NT2/D1 (cell line): Measurements from ENCODE around the gene KANSL1.

ENCODE experiments used
- DNase-seq: peaks from one replicate; pipeline ENCODE4 v3.0.0-alpha.2; 2011; ENCODE audit warnings: low read depth, low spot score
- H3K27me3 ChIP-seq: 2 replicates; pipeline ENCODE4 v1.6.0; 2011; ENCODE audit warnings: mild to moderate bottlenecking; ENCODE audit not compliant: insufficient read length, insufficient read depth
- H3K36me3 ChIP-seq: 2 replicates; pipeline ENCODE4 v1.6.1; 2011; ENCODE audit warnings: mild to moderate bottlenecking, low read length, mixed read lengths; ENCODE audit not compliant: insufficient read depth, insufficient read length
- H3K4me1 ChIP-seq: 2 replicates; pipeline ENCODE4 v1.5.1; 2011; ENCODE audit not compliant: insufficient read depth, insufficient read length
- H3K4me3 ChIP-seq: 2 replicates; pipeline ENCODE4 v1.5.1; 2011; ENCODE audit warnings: low read depth; ENCODE audit not compliant: insufficient read length
- H3K9ac ChIP-seq: 2 replicates; pipeline ENCODE4 v1.6.0; 2011; ENCODE audit warnings: low read depth; ENCODE audit not compliant: insufficient read length
- H3K9me3 ChIP-seq: 2 replicates; pipeline ENCODE4 v1.5.1; 2011; ENCODE audit warnings: mild to moderate bottlenecking, low read length; ENCODE audit not compliant: insufficient read depth
- SUZ12 ChIP-seq: IDR thresholded peaks from 2 replicates; pipeline ENCODE4 v1.6.1; 2011; ENCODE audit not compliant: insufficient read length, insufficient read depth; ENCODE audit errors: extremely low read depth
- YY1 ChIP-seq: IDR thresholded peaks from 2 replicates; pipeline ENCODE4 v1.6.1; 2011; ENCODE audit not compliant: insufficient read length, insufficient read depth
- ZNF274 ChIP-seq: IDR thresholded peaks from 2 replicates; pipeline ENCODE4 v1.6.1; 2011; ENCODE audit warnings: mild to moderate bottlenecking, low read depth, low read length

The KANSL1 gene

GRCh38 chr17:46029627-46030026 lies 163.6 kb downstream of the KANSL1 start:
- TF ChIP-seq YY1 = no peak
- no peak for TF ChIP-seq SUZ12
- no peak for TF ChIP-seq ZNF274
- no peak overlapping the region for H3K4me3 ChIP-seq
- no peaks in the 10 kb centered on the region for H3K27me3 ChIP-seq
- no peaks in the 10 kb centered on the region for H3K9me3 ChIP-seq
- H3K4me1 ChIP-seq = peaks cover 16% of the 10 kb centered on the region
- DNase-seq = no peak
- peaks cover 86% of the 10 kb centered on the region for H3K36me3 ChIP-seq
- no peak overlapping the region for H3K9ac ChIP-seq

DNA sequence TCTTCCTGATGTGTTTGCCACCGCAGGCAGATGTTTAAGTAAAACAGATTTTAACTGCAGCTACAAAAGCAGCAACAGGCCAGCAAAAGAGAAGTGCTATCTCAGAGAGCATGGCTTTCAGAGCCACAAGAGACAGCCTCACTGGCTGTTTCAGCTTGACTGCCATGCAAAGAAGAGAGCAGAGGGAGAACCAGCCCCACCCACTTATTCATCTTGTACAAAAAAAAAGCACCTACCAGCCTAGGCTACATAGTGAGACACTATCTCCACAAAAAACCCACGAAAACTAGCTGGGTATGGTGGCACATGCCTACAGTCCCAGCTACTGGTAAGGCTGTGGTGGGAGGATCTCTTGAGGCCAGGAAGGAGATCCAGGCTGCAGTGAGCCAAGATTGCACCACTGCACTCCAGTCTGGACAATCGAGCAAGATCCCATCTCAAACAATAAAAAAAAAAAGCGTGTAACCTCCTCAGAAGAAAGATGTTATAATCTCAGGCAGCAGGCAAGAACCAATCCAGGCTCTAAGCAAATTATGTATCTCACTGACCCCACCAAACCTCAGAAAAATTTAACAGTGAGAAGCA lies 164.2 kb downstream of the KANSL1 start:
- H3K4me3 ChIP-seq = no peak overlapping the region
- no peaks in the 10 kb centered on the region for H3K9me3 ChIP-seq
- DNase-seq = no peak
- no peaks in the 10 kb centered on the region for H3K27me3 ChIP-seq
- H3K36me3 ChIP-seq = peaks cover 81% of the 10 kb centered on the region
- no peak overlapping the region for H3K9ac ChIP-seq
- H3K4me1 ChIP-seq = peaks cover 16% of the 10 kb centered on the region
- no peak for TF ChIP-seq SUZ12
- no peak for TF ChIP-seq YY1

GRCh38 chr17:46028374-46028773 lies 164.9 kb downstream of the KANSL1 start:
- Histone ChIP-seq H3K36me3 (peaks cover 74% of the 10 kb centered on the region), H3K9ac (no peak overlapping the region), H3K9me3 (no peaks in the 10 kb centered on the region), H3K4me3 (no peak overlapping the region), H3K27me3 (no peaks in the 10 kb centered on the region), H3K4me1 (peaks cover 16% of the 10 kb centered on the region)
- DNase-seq = peak; percentile 30
- TF ChIP-seq SUZ12 (no peak), ZNF274 (no peak), YY1 (no peak)

DNA sequence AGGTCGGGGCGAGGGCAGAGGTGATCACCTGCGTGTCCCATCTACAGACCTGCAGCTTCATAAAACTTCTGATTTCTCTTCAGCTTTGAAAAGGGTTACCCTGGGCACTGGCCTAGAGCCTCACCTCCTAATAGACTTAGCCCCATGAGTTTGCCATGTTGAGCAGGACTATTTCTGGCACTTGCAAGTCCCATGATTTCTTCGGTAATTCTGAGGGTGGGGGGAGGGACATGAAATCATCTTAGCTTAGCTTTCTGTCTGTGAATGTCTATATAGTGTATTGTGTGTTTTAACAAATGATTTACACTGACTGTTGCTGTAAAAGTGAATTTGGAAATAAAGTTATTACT lies 165.3 kb downstream of the KANSL1 start:
- H3K36me3 ChIP-seq = peaks cover 70% of the 10 kb centered on the region
- H3K4me3 ChIP-seq = no peak overlapping the region
- no peaks in the 10 kb centered on the region for H3K27me3 ChIP-seq
- H3K9ac ChIP-seq = peak overlapping the region; percentile 15
- no peaks in the 10 kb centered on the region for H3K9me3 ChIP-seq
- DNase-seq = no peak
- H3K4me1 ChIP-seq = peaks cover 16% of the 10 kb centered on the region
- TF ChIP-seq YY1 = no peak
- no peak for TF ChIP-seq ZNF274
- no peak for TF ChIP-seq SUZ12

DNA sequence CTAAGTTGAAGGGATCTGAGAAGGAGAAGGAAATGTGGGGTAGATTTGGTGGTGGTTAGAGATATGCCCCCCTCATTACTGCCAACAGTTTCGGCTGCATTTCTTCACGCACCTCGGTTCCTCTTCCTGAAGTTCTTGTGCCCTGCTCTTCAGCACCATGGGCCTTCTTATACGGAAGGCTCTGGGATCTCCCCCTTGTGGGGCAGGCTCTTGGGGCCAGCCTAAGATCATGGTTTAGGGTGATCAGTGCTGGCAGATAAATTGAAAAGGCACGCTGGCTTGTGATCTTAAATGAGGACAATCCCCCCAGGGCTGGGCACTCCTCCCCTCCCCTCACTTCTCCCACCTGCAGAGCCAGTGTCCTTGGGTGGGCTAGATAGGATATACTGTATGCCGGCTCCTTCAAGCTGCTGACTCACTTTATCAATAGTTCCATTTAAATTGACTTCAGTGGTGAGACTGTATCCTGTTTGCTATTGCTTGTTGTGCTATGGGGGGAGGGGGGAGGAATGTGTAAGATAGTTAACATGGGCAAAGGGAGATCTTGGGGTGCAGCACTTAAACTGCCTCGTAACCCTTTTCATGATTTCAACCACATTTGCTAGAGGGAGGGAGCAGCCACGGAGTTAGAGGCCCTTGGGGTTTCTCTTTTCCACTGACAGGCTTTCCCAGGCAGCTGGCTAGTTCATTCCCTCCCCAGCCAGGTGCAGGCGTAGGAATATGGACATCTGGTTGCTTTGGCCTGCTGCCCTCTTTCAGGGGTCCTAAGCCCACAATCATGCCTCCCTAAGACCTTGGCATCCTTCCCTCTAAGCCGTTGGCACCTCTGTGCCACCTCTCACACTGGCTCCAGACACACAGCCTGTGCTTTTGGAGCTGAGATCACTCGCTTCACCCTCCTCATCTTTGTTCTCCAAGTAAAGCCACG lies 165.9 kb downstream of the KANSL1 start:
- Histone ChIP-seq H3K4me3 (no peak overlapping the region), H3K27me3 (no peaks in the 10 kb centered on the region), H3K36me3 (peaks cover 64% of the 10 kb centered on the region), H3K4me1 (peaks cover 16% of the 10 kb centered on the region), H3K9me3 (no peaks in the 10 kb centered on the region), H3K9ac (peak overlapping the region; percentile 15)
- DNase-seq = no peak
- TF ChIP-seq ZNF274 = no peak
- TF ChIP-seq YY1 = no peak
- TF ChIP-seq SUZ12 = no peak

DNA sequence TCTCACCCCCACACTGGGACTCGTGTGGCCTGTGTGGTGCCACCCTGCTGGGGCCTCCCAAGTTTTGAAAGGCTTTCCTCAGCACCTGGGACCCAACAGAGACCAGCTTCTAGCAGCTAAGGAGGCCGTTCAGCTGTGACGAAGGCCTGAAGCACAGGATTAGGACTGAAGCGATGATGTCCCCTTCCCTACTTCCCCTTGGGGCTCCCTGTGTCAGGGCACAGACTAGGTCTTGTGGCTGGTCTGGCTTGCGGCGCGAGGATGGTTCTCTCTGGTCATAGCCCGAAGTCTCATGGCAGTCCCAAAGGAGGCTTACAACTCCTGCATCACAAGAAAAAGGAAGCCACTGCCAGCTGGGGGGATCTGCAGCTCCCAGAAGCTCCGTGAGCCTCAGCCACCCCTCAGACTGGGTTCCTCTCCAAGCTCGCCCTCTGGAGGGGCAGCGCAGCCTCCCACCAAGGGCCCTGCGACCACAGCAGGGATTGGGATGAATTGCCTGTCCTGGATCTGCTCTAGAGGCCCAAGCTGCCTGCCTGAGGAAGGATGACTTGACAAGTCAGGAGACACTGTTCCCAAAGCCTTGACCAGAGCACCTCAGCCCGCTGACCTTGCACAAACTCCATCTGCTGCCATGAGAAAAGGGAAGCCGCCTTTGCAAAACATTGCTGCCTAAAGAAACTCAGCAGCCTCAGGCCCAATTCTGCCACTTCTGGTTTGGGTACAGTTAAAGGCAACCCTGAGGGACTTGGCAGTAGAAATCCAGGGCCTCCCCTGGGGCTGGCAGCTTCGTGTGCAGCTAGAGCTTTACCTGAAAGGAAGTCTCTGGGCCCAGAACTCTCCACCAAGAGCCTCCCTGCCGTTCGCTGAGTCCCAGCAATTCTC lies 166.8 kb downstream of the KANSL1 start:
- H3K9ac ChIP-seq = no peak overlapping the region
- no peak for TF ChIP-seq YY1
- no peak for TF ChIP-seq SUZ12
- no peak for TF ChIP-seq ZNF274
- no peaks in the 10 kb centered on the region for H3K9me3 ChIP-seq

More for the DNA sequence above, 166.8 kb downstream of the KANSL1 start:
- H3K4me1 ChIP-seq = peaks cover 18% of the 10 kb centered on the region
- H3K4me3 ChIP-seq = no peak overlapping the region
- no peaks in the 10 kb centered on the region for H3K27me3 ChIP-seq
- peaks cover 55% of the 10 kb centered on the region for H3K36me3 ChIP-seq
- DNase-seq = no peak
